Neural cell (in vitro differentiated cells): ENCODE data around the gene ZNF580. TPM values are rescaled to one million over a fixed set of nuclear protein-coding genes. Genes with fewer than 3 reads are reported as not detected.

Experiments
- H2AFZ ChIP-seq: fragments of 200-600, 300-800 bp; sonication (generic), shearing (Covaris generic); 2 replicates; pipeline ENCODE4 v1.6.0; 2014; ENCODE audit warnings: low read depth, mild to moderate bottlenecking, antibody characterized with exemption, low read length, moderate library complexity
- H3F3A ChIP-seq: fragments of 200-600 bp; shearing (Covaris generic); 2 replicates; pipeline ENCODE4 v1.6.1; 2016; ENCODE audit warnings: mild to moderate bottlenecking, moderate library complexity, mixed read lengths, antibody characterized with exemption, low read length; ENCODE audit not compliant: insufficient read depth, poor library complexity, severe bottlenecking
- H3K27ac ChIP-seq: fragments of 200-600, 300-800 bp; sonication (generic), shearing (Covaris generic); 2 replicates; pipeline ENCODE4 v1.5.1; 2014; ENCODE audit warnings: mild to moderate bottlenecking, low read length, moderate library complexity
- H3K27me3 ChIP-seq: fragments of 300-800, 200-600 bp; sonication (generic), shearing (Covaris generic); 2 replicates; pipeline ENCODE4 v1.6.0; 2014; ENCODE audit warnings: mild to moderate bottlenecking, low read depth, low read length, moderate library complexity; ENCODE audit not compliant: insufficient read depth
- H3K36me3 ChIP-seq: fragments of 300-800, 200-600 bp; sonication (generic), shearing (Covaris generic); 2 replicates; pipeline ENCODE4 v1.5.1; 2014; ENCODE audit warnings: mild to moderate bottlenecking, antibody characterized with exemption, low read length, moderate library complexity; ENCODE audit not compliant: insufficient read depth
- H3K4me2 ChIP-seq: fragments of 300-800, 200-600 bp; sonication (generic), shearing (Covaris generic); 2 replicates; pipeline ENCODE4 v1.6.0; 2014; ENCODE audit warnings: mild to moderate bottlenecking, low read length
- H3K4me3 ChIP-seq: fragments of 300-800, 200-600 bp; sonication (generic), shearing (Covaris generic); 2 replicates; pipeline ENCODE4 v1.5.1; 2014; ENCODE audit warnings: mild to moderate bottlenecking, low read length, moderate library complexity
- H3K79me2 ChIP-seq: fragments of 200-600 bp; shearing (Covaris generic); replicated peaks from 2 replicates; pipeline ENCODE4 v1.6.0; 2014; ENCODE audit warnings: mild to moderate bottlenecking, low read length, moderate library complexity; ENCODE audit not compliant: insufficient read depth
- H3K9ac ChIP-seq: fragments of 300-800, 200-600 bp; sonication (generic), shearing (Covaris generic); 2 replicates; pipeline ENCODE4 v1.6.1; 2016; ENCODE audit warnings: mild to moderate bottlenecking, low read length, mixed read lengths
- H3K9me2 ChIP-seq: fragments of 200-600 bp; shearing (Covaris generic); 2 replicates; pipeline ENCODE4 v1.6.1; 2016; ENCODE audit warnings: mild to moderate bottlenecking, low read length, mixed read lengths; ENCODE audit not compliant: insufficient read depth
- H3K9me3 ChIP-seq: fragments of 200-600, 300-800 bp; sonication (generic), shearing (Covaris generic); 2 replicates; pipeline ENCODE4 v1.6.1; 2016; ENCODE audit warnings: mild to moderate bottlenecking, mixed run types, low read length, moderate library complexity, mixed read lengths
- H4K20me1 ChIP-seq: fragments of 200-600 bp; shearing (Covaris generic); 2 replicates; pipeline ENCODE4 v1.6.1; 2016; ENCODE audit warnings: mild to moderate bottlenecking, mixed run types; ENCODE audit not compliant: insufficient read depth
- EP300 ChIP-seq: fragments of 450-650 bp; conservative IDR thresholded peaks from 2 replicates; pipeline ENCODE4 v1.6.1; 2014; ENCODE audit warnings: antibody characterized with exemption, mild to moderate bottlenecking, moderate library complexity; ENCODE audit not compliant: poor library complexity, severe bottlenecking
- EZH2 ChIP-seq: fragments of 200-600, 300-800 bp; shearing (Covaris generic), sonication (generic); IDR thresholded peaks from 2 replicates; pipeline ENCODE4 v1.6.1; 2014; ENCODE audit warnings: antibody characterized with exemption, low read length, borderline replicate concordance, mild to moderate bottlenecking; ENCODE audit not compliant: insufficient read depth, poor library complexity, severe bottlenecking
- MXI1 ChIP-seq: fragments of 450-650 bp; conservative IDR thresholded peaks from 2 replicates; pipeline ENCODE4 v1.6.1; 2014; ENCODE audit warnings: antibody characterized with exemption, mild to moderate bottlenecking; ENCODE audit not compliant: poor library complexity, severe bottlenecking
- POLR2AphosphoS5 ChIP-seq: IDR thresholded peaks from 2 replicates; pipeline ENCODE4 v1.6.1; 2012
- RAD21 ChIP-seq: fragments of 450-650 bp; conservative IDR thresholded peaks from 2 replicates; pipeline ENCODE4 v1.6.1; 2014; ENCODE audit warnings: antibody characterized with exemption, mild to moderate bottlenecking, moderate library complexity
- SMC3 ChIP-seq: fragments of 450-650 bp; conservative IDR thresholded peaks from 2 replicates; pipeline ENCODE4 v1.6.1; 2014; ENCODE audit warnings: antibody characterized with exemption, mild to moderate bottlenecking, moderate library complexity; ENCODE audit not compliant: poor library complexity
- TAF1 ChIP-seq: IDR thresholded peaks from 2 replicates; pipeline ENCODE4 v1.6.1; 2012; ENCODE audit warnings: low read depth
- polyA plus RNA-seq: library from polyadenylated mRNA; depleted of rRNA; stranded (reverse); fragments of >200 nt; gene quantifications from 2 replicates; pipeline ENCODE4 v1.2.3, GENCODE V29; 2014
- TF ChIP-seq, protein P1 (sequence below): fragments of 450-650 bp; IDR thresholded peaks from 2 replicates; pipeline ENCODE4 v1.5.1; 2014; ENCODE audit warnings: antibody characterized with exemption, mild to moderate bottlenecking, moderate library complexity; ENCODE audit not compliant: poor library complexity, severe bottlenecking
- TF ChIP-seq, protein P2 (sequence below): IDR thresholded peaks from 2 replicates; pipeline ENCODE4 v1.6.1; 2012; ENCODE audit warnings: borderline replicate concordance

The ZNF580 gene
- polyA plus RNA-seq, 1 donor from 2014 or later: 11.7 TPM

DNA sequence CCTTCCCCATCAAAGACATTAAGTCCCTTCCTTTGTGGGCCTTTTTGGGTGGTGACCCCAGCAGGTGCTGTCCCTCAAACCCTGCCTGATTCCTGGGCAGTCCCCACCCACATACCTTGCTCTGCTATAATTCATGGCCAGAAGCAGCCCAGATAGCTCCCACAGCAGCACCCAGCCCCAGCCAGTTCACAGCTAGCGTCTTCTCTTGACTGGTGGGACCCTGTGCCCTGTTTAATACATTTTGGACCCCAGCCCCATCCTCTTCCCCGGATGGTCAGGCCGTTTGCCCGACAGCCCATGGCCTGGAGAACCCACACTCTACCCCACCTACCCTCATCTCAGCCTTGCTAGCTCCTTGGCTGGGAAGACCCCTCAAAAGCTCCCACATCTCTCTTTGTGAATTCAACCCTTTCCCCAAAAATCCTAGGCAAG, 9.3 kb downstream of the ZNF580 start:
- Histone ChIP-seq H3K36me3 (no peaks in the 10 kb centered on the region), H3K27me3 (no peaks in the 10 kb centered on the region), H2AFZ (no peak overlapping the region)

DNA sequence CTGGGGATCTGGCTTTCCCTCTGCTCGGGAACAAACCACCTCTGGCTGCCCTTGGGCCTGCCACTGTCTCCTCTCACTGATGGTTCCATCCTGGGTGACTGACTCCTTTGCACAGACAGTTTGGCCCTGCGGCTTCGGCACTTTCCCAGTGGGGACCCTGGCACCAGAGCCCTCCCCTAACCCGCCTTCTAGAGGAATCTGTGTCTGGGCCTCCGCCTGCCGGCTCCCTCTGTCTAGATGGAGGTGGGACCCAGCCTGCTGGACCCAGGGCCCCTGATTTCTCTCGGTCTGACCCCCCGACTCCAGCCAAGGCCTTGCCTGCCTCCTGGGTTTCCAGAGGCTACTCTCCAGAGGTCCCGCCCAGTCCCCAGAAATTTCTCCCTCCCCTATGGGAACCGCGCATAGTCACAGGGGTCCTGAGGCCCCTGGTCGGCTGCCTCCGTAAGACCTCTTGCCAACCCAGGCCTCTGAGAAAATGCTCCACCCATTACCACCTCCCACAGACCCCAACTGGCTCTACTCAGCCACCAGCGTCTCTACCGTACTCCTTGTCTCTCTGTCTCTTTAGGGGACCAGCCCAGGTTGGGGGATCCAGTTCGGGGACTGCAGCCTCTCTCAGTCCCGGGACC, 9.9 kb downstream of the ZNF580 start:
- no peaks in the 10 kb centered on the region for H3K9me3 ChIP-seq
- no peaks in the 10 kb centered on the region for H3K27me3 ChIP-seq
- H3K4me2 ChIP-seq: no peak overlapping the region
- no peaks in the 10 kb centered on the region for H3K36me3 ChIP-seq
- peaks cover 11% of the 10 kb centered on the region for H3K79me2 ChIP-seq
- no peak overlapping the region for H3K27ac ChIP-seq
- no peak overlapping the region for H2AFZ ChIP-seq
- peaks cover 2% of the 10 kb centered on the region for H4K20me1 ChIP-seq
- no peaks in the 10 kb centered on the region for H3F3A ChIP-seq
- no peak overlapping the region for H3K4me3 ChIP-seq
- H3K9ac ChIP-seq: no peak overlapping the region
- H3K9me2 ChIP-seq: no peaks in the 10 kb centered on the region
- TF ChIP-seq MXI1 (no peak), EZH2 (no peak), EP300 (no peak), POLR2AphosphoS5 (no peak), TAF1 (no peak), RAD21 (no peak)
- TF ChIP-seq, protein P1, sequence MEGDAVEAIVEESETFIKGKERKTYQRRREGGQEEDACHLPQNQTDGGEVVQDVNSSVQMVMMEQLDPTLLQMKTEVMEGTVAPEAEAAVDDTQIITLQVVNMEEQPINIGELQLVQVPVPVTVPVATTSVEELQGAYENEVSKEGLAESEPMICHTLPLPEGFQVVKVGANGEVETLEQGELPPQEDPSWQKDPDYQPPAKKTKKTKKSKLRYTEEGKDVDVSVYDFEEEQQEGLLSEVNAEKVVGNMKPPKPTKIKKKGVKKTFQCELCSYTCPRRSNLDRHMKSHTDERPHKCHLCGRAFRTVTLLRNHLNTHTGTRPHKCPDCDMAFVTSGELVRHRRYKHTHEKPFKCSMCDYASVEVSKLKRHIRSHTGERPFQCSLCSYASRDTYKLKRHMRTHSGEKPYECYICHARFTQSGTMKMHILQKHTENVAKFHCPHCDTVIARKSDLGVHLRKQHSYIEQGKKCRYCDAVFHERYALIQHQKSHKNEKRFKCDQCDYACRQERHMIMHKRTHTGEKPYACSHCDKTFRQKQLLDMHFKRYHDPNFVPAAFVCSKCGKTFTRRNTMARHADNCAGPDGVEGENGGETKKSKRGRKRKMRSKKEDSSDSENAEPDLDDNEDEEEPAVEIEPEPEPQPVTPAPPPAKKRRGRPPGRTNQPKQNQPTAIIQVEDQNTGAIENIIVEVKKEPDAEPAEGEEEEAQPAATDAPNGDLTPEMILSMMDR: no peak
- TF ChIP-seq, protein P2, sequence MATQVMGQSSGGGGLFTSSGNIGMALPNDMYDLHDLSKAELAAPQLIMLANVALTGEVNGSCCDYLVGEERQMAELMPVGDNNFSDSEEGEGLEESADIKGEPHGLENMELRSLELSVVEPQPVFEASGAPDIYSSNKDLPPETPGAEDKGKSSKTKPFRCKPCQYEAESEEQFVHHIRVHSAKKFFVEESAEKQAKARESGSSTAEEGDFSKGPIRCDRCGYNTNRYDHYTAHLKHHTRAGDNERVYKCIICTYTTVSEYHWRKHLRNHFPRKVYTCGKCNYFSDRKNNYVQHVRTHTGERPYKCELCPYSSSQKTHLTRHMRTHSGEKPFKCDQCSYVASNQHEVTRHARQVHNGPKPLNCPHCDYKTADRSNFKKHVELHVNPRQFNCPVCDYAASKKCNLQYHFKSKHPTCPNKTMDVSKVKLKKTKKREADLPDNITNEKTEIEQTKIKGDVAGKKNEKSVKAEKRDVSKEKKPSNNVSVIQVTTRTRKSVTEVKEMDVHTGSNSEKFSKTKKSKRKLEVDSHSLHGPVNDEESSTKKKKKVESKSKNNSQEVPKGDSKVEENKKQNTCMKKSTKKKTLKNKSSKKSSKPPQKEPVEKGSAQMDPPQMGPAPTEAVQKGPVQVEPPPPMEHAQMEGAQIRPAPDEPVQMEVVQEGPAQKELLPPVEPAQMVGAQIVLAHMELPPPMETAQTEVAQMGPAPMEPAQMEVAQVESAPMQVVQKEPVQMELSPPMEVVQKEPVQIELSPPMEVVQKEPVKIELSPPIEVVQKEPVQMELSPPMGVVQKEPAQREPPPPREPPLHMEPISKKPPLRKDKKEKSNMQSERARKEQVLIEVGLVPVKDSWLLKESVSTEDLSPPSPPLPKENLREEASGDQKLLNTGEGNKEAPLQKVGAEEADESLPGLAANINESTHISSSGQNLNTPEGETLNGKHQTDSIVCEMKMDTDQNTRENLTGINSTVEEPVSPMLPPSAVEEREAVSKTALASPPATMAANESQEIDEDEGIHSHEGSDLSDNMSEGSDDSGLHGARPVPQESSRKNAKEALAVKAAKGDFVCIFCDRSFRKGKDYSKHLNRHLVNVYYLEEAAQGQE: no peak

More for the DNA sequence above, 9.3 kb downstream of the ZNF580 start:
- Histone ChIP-seq H3K79me2 (peaks cover 8% of the 10 kb centered on the region), H3F3A (no peaks in the 10 kb centered on the region), H3K9me3 (no peaks in the 10 kb centered on the region), H3K9ac (no peak overlapping the region), H3K4me3 (no peak overlapping the region), H3K9me2 (no peaks in the 10 kb centered on the region), H3K27ac (no peak overlapping the region), H4K20me1 (no peaks in the 10 kb centered on the region), H3K4me2 (no peak overlapping the region)
- TF ChIP-seq MXI1 (no peak), SMC3 (no peak), POLR2AphosphoS5 (no peak), EP300 (no peak), RAD21 (no peak), TAF1 (no peak), EZH2 (no peak)
- TF ChIP-seq, protein P2: no peak
- TF ChIP-seq, protein P1: no peak
